IPS DF 4.7 (cell line): ENCODE data around the gene MAEA.

ENCODE experiments used
- DNase-seq: peaks from one replicate; pipeline ENCODE4 v3.0.0-alpha.2; 2013; ENCODE audit warnings: low spot score; ENCODE audit errors: extremely low read depth

Gene MAEA

DNA sequence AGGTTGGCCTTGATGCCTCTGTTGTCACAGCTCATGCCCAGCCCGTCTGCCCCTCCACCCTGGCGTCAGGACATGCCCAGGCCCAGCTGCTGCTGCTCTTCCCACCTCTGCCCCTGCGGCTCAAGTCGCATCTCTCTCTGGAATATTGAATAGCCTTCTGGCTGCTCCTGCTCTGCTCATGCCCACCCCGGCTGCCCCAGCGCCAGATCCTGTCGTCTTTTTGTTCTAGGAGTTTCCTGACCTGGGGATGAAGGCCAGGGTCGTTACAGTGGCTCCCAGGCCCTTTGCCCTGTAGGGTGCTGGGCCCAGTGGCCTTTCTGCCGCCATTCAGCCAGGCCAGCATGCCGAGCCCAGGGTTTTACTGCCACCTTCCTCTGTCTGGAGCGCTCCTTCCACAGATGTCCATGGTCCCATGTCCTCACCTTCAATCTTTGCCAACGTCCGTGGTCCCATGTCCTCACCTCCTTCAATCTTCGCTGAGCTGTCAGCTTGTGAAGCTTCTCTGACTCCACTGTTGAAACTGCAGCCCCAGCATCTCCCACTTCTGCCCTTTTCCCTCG, 9.7 kb downstream of the MAEA start:
- DNase-seq = no peak

DNA sequence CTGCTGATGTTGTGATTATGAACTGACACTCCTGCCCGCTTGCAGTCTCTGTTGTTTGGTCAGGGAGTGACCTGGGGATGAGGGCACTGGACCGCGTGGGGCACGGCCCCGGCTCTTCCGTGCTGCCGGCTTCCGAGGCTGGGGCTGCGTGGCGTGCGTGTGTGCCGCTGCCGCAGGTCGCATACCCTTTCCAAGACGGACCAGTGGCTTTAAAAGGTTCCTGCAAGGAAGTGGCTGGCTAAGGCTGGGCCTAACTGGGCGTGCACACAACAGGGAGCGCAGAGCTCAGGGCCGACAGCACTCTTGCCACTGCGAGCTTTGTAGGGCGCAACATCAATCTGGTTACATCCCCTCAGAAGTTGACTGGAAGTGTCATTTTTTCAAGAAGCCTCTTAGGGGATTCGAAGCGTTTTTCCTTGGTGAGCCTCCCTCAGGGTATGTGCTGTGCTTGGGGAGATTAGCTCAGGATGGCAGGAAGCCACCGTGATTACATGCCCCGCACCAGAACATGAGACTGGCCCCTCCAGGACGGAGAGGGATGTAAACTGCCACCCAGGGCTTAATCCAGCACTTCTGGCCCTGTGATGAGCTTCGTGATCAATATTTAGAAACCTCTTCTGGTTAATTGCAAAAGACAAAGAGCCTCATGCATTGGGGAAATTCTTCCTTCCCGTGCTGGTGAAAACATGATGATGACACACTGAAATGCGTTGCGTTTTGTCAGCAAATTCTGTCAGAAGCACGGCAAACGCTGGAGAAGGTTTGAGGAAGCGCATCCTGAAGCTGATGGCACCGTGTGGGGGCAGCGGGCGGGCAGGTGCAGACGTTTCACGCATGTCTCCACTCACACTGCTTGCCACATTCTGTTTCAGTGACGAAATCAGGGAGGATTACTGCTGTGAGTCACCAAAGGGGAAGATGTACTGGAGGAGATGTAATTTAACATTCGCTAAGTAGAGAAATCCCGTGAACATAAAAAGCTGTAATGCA, 11.1 kb downstream of the MAEA start:
- DNase-seq = no peak

DNA sequence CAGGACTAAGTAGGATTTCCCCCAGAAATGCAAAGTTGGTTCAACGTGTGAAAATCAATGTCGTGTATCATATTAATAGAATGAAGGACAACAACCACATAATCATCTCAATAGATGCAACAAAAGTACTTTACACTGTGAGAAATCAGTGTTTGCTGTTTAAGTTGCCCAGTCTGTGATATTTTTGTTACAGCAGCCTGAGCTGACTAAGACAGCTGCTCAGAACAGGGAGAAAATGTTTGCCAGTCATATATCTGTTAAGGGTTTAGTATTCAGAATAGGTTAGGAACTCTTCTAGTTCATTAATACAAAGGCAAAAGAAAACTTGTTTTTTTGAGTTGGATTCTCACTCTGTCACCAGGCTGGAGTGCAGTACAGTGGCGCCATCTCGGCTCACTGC, 12.5 kb downstream of the MAEA start:
- no peak for DNase-seq

DNA sequence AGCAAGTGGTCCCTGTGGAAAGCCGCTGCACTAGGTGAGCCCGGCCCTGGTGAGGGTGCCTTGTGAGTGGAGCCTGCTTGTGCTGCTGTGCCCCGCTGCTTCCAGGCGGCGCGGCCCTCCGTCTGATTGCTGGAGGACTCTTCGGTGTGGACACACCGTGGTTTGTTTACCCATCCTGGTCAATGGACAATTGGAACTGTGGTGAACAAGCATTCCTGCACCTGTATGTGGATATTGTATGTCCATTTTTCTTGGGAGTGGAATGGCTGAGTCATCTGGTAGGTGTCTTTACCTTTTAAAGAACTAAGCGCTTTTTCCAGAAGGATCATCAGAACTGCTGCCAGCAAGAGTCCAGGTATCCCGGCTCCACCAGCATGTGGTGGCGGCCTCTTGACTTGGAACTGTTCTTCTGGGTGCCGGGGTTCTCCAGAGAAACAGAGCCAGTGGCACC, 15.6 kb downstream of the MAEA start:
- DNase-seq = no peak

DNA sequence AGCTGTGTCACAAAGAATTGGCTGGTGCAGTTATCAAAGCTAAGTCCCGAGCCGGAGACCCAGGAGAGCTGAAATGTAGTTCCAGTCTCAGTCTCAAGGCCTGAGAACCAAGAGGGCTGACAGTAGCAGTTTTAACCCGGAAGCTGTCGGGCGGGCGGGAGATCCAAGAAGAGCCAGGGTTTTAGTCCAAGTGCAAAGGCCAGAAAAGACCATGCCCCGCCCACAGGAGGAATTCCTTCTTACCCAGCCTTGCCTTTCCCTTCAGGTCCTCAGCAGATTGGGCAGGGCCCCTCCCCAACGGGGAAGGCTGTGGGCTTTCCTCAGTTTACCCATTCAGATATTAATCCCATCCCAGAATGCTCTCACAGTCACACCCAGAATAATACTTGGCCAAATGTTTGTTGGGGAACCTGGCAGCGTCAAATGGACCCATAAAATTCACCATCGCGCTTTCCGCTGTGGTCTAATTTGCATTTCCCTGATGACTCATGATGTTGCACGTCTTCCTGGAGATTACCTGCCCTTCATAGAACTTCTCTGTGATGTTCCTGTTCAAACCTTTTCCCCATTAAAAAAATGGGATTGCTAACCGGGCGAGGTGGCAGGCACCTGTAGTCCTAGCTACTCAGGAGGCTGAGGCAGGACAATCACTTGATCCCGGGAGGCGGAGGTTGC, 16.2 kb downstream of the MAEA start:
- DNase-seq = no peak

DNA sequence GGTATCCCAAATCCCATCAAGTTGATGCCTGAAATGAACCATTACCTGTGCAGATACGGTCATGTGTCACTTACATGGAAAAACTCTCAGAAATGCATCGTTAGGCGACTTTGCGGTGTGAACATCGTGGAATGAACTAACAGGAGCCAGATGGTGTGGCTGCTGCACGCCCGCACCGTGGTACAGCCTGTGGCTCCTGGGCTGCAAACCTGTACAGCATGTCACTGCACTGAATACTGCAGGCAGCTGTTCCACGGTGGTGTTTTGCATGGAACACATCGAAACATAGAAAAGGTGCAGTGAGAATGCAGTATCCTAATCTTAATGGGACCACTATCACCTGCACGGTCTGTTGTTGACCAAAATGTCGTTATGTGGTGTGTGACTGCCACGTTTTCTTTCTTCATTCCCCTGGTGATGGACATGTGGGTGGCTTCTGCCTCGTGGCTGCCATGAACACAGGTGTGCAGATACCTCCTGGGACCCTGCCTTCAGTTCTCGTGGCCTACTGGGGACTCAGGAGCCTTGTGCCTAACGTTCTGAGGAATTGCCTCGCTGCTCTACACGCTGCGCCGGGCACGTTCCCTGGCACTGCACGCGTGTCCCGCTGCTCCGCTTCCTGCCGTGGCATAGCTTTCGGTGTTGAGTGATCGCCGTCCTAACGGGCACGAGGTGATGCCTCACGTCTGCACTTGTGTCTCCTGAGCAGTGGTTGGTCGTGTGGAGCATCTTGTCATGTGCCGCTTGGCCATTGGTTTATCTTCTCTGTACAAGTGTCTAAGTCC, 18.5 kb downstream of the MAEA start:
- DNase-seq = no peak

DNA sequence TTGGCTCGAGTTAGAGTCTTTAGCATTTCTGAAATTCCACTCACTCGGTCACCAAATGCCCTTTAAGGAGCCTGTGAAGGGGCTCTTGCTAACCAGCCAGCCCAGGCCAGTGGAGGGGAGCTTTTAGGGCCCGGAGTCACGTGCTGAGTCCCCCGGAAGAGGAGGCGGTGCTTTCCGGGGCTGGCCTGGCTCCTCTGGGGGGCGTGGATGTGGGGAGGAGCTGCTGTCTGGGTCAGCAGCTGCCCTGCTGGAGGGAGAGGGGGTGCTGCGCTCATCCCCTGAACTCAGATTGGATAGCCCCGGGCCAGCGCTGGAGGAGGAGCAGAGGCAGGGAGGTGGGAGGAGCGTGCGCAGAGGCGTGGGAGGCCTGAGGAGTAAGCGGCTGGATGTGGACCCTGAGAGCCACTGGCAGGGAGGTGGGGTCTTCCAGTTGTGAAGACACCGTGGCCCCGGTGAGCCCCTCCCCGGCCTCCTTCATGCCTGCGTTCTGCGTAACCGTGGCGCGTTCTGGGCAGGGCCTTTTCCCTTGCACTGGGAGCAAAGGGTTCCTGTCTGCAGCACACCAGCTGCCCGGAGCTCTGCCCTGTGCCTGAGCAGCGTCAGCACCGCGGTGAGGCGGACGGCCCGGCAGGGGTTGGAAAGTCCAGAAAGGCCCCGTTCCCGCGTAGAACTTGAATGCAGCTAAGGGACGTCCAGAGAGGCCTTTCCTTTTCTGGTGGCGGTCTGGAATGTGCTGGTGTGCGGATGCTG, 19.7 kb downstream of the MAEA start:
- DNase-seq = peak; percentile 72

DNA sequence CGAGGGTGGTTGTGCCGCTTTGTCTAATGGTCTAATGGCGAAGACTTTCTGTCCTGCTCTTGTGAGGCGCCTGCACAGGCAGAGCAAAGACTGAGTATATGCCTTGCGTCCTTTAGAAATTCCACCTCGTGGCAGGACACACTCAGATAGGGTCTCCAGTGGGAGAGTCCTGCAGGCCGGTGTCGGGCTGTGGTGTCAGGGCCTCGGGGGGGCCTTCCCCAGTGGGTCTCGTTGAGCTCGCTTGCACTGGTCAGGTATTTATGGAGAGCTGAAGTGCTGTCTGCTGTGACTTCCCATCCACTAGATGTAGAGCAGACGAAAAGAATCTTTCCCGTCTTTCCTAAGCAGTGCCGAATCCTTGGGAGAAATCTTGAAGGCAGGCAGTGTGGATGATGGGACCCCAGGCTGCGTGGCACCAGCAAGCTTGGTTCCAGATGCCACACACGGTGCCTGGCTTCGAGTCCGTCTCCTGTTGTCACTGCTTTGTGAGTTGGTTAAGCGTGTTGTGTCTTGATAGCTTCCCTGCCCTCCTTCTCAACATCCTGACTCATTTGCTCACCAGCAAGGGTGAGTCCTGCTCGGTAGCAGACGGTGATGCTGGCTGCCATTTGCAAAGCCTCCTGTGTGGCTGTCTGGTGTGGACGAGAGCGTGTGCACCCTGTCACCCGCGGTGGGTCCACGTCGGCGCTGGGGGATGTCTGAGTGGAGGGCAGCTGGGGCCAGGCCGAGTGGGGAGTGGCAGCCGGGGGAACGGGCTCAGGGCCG, 20.5 kb downstream of the MAEA start:
- no peak for DNase-seq

DNA sequence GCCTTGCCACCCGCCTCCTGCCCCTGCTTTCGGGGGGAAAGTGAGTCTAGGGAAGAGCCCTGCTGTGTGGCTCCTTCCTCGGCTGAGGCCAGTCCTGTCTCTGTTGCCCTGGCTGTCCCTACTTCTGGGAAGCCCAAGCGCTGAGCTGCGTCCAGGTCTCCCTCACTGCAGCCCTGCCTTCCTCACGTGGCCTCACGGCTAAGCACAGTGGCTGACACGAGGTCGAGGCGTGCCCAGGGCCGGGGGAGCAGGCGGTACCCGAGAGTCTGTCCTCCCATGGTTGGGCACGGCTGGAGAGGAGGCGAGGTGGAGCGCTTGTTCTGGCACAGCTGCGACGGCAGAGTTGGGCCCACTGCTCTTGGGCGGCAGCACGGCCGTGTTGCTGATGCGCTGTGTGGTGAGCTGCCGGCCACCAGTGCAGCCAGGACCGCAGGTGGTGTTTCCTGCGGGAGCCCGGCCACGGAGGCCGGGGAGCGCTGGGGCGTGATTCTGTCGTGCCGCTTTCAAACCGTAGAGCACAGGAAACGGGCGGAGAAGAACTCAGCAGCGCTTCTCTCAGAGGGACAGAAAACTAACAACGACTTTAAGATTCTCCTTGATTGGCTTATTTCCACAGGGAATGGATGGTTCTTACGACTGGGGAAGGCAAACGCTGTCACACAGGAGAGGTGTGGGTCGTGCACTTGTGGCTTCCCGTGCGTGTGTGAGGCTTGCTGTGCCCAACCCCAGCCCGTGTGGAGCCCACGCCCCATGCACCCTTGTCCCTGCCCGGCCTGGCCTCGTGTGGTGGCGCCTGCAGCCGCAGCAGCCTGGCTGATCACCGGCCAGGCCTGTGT, 21.3 kb downstream of the MAEA start:
- no peak for DNase-seq

DNA sequence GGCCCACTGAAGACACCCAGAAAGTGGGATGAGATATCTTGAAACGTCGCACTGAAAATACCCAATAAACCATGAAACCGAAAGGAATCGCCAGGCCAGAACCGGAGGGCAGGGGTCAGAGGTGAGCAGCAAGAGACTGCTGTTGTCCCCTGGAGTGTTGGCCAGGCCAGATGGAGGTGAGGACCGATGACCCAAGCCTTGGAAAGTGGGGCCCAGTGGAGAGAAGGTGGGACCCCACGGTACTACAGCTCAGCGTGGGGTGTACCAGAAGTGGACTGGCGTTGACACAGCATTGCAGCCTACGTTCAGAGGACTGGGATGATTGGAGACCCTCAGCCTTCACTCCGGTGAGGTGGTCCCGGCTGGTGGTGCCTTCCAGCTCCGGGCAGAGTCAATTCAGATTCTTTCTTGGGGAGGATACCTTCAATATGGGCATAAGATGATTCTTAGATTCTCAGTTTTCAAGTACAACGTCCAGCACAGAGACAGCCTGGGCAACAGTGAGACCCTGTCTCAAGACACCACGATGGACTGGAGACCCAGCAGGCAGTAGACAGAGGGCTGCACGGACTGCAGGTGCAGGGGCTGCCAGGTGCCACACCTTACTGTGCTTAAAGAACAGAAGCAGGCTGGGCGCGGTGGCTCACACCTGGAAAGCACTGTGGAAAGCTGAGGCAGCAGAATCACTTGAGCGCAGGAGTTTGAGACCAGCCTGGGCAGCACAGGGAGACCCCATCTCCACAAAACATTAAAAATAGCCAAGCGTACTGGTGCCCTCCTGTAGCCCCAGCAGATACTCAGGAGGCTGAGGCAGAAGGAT, 23.3 kb downstream of the MAEA start:
- no peak for DNase-seq

DNA sequence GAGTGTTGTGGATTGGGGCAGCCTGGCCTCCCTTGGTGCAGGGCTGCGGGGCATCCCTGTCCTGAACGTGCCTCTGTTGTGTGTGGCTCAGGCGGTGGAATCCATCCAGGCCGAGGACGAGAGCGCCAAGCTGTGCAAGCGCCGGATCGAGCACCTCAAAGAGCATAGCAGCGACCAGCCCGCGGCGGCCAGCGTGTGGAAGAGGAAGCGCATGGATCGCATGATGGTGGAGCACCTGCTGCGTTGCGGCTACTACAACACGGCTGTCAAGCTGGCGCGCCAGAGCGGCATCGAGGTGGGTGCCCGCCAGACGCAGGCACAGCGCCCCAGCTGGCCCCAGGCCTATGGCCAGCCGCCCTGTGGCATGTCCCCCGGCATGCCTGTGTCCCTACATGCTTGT, 25.6 kb downstream of the MAEA start:
- no peak for DNase-seq

DNA sequence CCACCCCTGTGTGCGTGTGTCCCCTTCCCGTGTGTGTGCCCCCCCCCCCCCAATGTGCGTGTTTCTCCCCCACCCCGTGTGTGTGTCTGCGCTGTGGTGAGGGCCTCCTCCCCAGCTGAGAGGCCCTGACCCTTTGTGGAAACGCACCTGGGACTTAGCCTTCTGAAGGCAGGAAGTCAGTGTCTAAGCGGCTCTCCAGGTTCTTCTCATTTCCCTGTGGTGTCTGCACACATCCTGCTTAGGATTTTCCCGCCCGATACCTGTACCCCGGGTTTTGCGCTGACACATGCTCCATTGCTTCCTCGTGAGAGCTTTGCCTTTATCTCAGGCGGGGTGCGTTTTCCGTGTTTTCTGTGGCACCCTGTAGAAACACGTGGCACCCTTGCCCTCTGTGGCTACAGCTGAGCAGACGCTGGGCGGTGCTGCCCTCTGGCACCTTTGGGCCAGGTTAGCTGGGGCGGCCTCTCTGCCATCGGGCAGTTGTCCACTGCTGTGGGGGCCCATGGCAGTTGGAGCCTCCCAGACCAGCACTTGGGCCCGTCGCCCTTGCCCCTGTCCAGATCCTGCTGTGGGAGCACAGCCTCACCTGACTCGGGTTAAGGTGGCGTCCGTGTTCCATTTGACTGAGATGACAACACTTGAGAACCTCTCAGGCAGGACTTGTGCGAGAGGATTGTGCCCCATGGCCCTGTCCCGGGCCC, 26.3 kb downstream of the MAEA start:
- no peak for DNase-seq

DNA sequence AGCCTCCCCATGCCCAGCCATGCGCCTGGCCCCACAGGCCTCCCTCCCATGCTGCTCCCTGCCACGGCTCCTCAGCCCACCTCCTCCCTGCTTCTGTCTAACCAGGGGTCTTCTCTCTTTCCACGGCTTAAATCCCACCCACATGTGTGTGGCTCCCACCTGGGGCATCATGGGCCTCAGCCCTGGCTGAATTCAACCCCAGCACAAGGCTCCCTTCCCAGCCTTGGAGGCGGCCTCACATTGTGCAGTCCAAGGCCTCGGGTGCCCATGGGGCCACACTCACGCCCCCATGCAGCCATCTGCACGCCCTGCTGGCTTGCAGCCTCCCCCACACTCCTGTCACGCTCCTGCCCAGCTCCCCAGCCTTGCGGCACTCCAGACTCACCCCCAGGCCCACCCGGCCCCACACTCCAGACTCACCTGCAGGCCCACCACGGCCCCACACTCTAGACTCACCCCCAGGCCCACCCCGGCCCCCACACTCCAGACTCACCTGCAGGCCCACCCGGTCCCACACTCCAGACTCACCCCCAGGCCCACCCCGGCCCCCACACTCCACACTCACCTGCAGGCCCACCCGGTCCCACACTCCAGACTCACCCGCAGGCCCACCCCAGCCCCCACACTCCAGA, 27.0 kb downstream of the MAEA start:
- DNase-seq = no peak

DNA sequence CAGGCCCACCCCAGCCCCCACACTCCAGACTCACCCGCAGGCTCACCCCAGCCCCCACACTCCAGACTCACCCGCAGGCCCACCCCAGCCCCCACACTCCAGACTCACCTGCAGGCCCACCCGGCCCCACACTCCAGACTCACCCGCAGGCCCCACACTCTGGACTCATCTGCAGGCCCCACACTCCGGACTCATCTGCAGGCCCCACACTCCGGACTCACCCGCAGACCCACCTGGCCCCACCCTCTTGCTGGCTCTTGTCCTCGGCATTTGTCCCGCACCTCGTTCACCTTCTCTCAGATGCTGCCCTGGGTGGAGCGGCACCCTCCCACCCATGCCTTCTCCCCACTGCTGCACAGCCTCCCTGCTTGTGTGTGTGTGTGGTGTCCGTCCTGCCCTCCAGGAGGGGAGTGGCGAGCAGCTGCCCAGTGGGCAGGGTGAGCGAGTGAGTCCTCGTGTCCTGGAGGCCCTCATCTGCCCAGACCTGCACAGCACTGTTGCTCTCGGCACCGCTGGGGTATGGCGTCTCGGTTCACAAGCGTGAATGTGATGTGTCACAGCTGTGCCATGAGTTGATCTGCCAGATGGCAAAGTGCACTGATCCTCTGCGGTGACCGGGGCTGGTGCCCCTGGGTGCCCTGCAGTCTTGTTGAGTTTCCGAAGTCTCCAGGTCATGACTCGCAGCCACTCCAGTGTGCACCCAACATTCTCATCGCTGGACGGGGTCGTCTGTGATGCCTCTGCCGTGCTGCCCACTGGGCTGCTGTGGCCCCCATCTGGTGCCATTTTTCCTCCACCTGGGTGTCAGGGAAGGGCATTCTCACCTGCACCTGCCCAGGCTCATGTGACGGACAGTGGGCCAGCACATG, 27.7 kb downstream of the MAEA start:
- no peak for DNase-seq

DNA sequence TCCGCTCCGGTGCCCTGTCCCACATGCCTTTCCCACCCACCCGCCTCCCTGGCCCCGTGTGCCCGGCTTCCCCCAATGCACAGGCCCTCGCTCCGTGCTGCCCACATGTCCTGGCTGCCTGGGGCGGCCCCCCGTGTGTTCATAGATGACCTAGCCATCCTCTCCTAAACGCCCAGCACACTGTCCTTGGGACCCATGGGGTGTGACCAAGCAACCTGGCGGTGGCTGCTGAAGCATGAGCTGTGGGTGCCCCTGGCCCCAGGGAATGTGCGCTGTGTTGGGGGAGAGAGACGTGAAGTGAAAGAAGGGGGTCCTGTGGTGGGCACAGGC, 28.3 kb downstream of the MAEA start:
- no peak for DNase-seq

DNA sequence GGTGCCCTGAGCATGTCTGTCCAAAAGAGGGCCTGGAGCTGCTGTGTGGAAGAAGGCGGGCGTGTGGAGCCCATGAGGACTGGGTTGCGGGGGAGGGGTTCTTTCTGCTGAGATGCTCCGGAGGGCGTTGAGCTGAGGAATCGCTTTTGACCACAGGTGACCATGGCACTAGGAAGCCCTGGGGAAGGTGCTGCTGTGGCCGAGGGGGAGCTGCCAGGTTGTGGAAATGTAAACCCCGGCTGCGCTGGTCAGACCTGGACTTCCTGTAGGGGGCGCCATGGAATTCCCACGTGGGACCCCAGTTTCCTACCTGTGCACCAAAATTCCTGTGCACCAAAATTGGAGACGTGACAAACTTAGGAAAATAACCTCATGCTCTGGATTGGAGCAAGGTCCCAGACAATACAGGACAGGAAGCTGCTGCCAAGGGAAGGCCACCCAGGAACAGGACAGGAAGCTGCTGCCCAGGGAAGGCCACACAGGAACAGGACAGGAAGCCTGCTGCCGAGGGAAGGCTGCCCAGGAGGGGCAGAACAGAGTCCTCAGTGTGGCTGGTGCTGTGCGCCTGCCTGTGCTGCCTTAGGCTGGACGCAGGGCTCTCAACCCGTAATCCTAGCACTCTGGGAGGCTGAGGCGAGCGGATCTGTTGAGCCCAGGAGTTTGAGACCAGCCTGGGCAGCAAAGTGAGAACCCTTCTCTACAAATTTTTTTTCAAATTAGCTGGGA, 29.0 kb downstream of the MAEA start:
- peak; percentile 7 for DNase-seq
